ENCODE data around the gene DGKI.

DGKI gene

DNA sequence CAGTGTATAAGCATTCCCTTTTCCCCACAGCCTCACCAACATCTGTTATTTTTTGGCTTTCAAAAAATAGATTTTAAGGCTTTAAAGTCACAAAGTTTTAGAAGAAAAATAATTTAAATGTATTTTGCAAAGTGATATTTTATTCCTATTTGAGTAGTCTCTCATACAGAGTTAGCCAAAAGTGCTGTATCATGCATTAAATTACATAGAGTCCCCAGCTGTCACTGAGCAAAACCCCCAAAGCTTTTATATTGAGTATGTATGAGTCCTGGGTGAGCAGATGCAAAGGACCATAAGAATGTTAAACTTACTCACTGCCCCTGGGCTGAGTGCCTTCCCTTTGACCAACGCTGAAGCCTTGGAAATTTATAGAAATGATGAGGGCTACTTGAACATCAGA, 432.9 kb downstream of the DGKI start:
- H3K9me3 ChIP-seq (ENCODE audit: control insufficient read depth, insufficient read depth, low read depth, low read length): no peaks in the 10 kb centered on the region
- H3K36me3 ChIP-seq (ENCODE audit: control insufficient read depth in 2 of 2, insufficient read depth in 1 of 2, low read length in 2 of 2): no peaks in the 10 kb centered on the region
- TF ChIP-seq ZNF518A (tag by site-specific recombination; conservative IDR thresholded peaks at IDR 0.05; ENCODE audit: low read depth): no peak
- TF ChIP-seq, protein P1, sequence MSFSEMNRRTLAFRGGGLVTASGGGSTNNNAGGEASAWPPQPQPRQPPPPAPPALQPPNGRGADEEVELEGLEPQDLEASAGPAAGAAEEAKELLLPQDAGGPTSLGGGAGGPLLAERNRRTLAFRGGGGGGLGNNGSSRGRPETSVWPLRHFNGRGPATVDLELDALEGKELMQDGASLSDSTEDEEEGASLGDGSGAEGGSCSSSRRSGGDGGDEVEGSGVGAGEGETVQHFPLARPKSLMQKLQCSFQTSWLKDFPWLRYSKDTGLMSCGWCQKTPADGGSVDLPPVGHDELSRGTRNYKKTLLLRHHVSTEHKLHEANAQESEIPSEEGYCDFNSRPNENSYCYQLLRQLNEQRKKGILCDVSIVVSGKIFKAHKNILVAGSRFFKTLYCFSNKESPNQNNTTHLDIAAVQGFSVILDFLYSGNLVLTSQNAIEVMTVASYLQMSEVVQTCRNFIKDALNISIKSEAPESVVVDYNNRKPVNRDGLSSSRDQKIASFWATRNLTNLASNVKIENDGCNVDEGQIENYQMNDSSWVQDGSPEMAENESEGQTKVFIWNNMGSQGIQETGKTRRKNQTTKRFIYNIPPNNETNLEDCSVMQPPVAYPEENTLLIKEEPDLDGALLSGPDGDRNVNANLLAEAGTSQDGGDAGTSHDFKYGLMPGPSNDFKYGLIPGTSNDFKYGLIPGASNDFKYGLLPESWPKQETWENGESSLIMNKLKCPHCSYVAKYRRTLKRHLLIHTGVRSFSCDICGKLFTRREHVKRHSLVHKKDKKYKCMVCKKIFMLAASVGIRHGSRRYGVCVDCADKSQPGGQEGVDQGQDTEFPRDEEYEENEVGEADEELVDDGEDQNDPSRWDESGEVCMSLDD (tag by site-specific recombination; IDR thresholded peaks at IDR 0.05): no peak
- TF ChIP-seq ZNF239 (tag by site-specific recombination; IDR thresholded peaks at IDR 0.05): no peak
- no peak for TF ChIP-seq SP3 (tag by site-specific recombination; IDR thresholded peaks at IDR 0.05)
- TF ChIP-seq BCL11A (tag by site-specific recombination; IDR thresholded peaks at IDR 0.05; ENCODE audit: low read depth): no peak
- TF ChIP-seq GLIS2 (tag by site-specific recombination; IDR thresholded peaks at IDR 0.05): no peak
- no peak for TF ChIP-seq ZNF623 (tag by site-specific recombination; IDR thresholded peaks at IDR 0.05)
- no peak for TF ChIP-seq ZNF626 (tag by site-specific recombination; IDR thresholded peaks at IDR 0.05)
- TF ChIP-seq ZNF48 (tag by site-specific recombination; IDR thresholded peaks at IDR 0.05): no peak
- no peak for TF ChIP-seq ZNF510 (tag by site-specific recombination; IDR thresholded peaks at IDR 0.05; ENCODE audit: insufficient replicate concordance)
- no peak for TF ChIP-seq ZNF707 (tag by site-specific recombination; IDR thresholded peaks at IDR 0.05)
- no peaks in the 10 kb centered on the region for H3K4me1 ChIP-seq (ENCODE audit: control insufficient read depth, insufficient read depth, low read length)
- no peak overlapping the region for H3K27ac ChIP-seq (ENCODE audit: extremely low read depth, low read depth, low read length)
- no peak overlapping the region for H3K4me3 ChIP-seq (ENCODE audit: low read depth, low read length)
- POLR2A ChIA-PET: no interaction called here
- CTCF ChIA-PET: interaction anchor here (0.6 to 0.7 kb wide), 2 partner anchors 32 to 200 kb away, joined by 3 to 4 read pairs; no protein-coding TSS in a partner anchor

DNA sequence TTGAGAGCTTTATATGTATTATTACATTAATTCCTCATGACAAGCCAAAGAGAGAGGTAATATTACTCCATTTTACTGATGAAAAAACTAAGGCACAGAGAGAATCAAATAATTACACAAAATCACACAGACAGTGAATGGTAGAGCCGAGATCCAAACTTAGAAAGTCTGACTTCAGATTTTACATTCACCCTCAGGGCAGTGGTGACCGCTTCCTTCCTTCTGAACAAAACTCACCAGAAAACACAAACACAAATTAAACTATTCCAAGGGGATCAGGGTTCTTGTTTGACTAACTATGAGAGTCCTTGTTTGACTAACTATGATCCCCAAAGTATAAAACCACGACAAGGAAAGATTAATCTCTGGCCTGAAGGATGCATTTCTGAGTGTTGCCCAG, 435.3 kb downstream of the DGKI start:
- Histone ChIP-seq H3K36me3 (ENCODE audit: control insufficient read depth in 2 of 2, insufficient read depth in 1 of 2, low read length in 2 of 2) (no peaks in the 10 kb centered on the region), H3K4me1 (ENCODE audit: control insufficient read depth, insufficient read depth, low read length) (no peaks in the 10 kb centered on the region), H3K27ac (ENCODE audit: extremely low read depth, low read depth, low read length) (no peak overlapping the region), H3K9me3 (ENCODE audit: control insufficient read depth, insufficient read depth, low read depth, low read length) (no peaks in the 10 kb centered on the region), H3K4me3 (ENCODE audit: low read depth, low read length) (no peak overlapping the region)
- ChIA-PET POLR2A (no interaction called here), CTCF (no interaction called here)
- TF ChIP-seq ZNF138 (tag by site-specific recombination; IDR thresholded peaks at IDR 0.05; ENCODE audit: borderline replicate concordance) (no peak), ZNF548 (tag by site-specific recombination; IDR thresholded peaks at IDR 0.05) (no peak), ZNF132 (tag by site-specific recombination; IDR thresholded peaks at IDR 0.05; ENCODE audit: borderline replicate concordance) (no peak), SCRT2 (tag by site-specific recombination; IDR thresholded peaks at IDR 0.05) (no peak)

- no peak overlapping the region for H3K4me3 ChIP-seq (ENCODE audit: low read depth, low read length)
- TF ChIP-seq ZNF544 (tag by site-specific recombination; IDR thresholded peaks at IDR 0.05) (no peak), BCL11B (tag by site-specific recombination; IDR thresholded peaks at IDR 0.05; ENCODE audit: low read depth) (no peak), ZNF560 (tag by site-specific recombination; IDR thresholded peaks at IDR 0.05; ENCODE audit: borderline replicate concordance) (no peak), ZNF830 (tag by site-specific recombination; IDR thresholded peaks at IDR 0.05; ENCODE audit: low read depth) (no peak), ZNF561 (tag by site-specific recombination; IDR thresholded peaks at IDR 0.05; ENCODE audit: borderline replicate concordance) (no peak), YY1 (tag by site-specific recombination; IDR thresholded peaks at IDR 0.05) (no peak), ZNF791 (tag by site-specific recombination; IDR thresholded peaks at IDR 0.05) (no peak), ZNF292 (tag by site-specific recombination; IDR thresholded peaks at IDR 0.05; ENCODE audit: borderline replicate concordance, low read depth) (no peak), FEZF1 (tag by site-specific recombination; IDR thresholded peaks at IDR 0.05) (no peak), ZNF404 (tag by site-specific recombination; IDR thresholded peaks at IDR 0.05) (no peak), ZBTB20 (tag by site-specific recombination; IDR thresholded peaks at IDR 0.05) (no peak)
- POLR2A ChIA-PET: no interaction called here
- H3K9me3 ChIP-seq (ENCODE audit: control insufficient read depth, insufficient read depth, low read depth, low read length): no peaks in the 10 kb centered on the region
- H3K4me1 ChIP-seq (ENCODE audit: control insufficient read depth, insufficient read depth, low read length): no peaks in the 10 kb centered on the region
- no peak overlapping the region for H3K27ac ChIP-seq (ENCODE audit: extremely low read depth, low read depth, low read length)
- H3K36me3 ChIP-seq (ENCODE audit: control insufficient read depth in 2 of 2, insufficient read depth in 1 of 2, low read length in 2 of 2): no peaks in the 10 kb centered on the region
- CTCF ChIA-PET: interaction anchor here (1.1 kb wide), 1 partner anchor 11 kb away, joined by 3 read pairs; no protein-coding TSS in a partner anchor
These were observed 438.6 kb downstream of the DGKI start for GRCh38 chr7:137408126-137408525.
